ENCODE data around the gene VILL. TPM values are rescaled to one million over a fixed set of nuclear protein-coding genes. Genes with fewer than 3 reads are reported as not detected.
A peak's percentile ranks its signal among the peaks of the same experiment; 100 is the strongest.

The VILL gene
- total RNA-seq, 2 donors from 2014 or later: 3.6 to 10.4 TPM

DNA sequence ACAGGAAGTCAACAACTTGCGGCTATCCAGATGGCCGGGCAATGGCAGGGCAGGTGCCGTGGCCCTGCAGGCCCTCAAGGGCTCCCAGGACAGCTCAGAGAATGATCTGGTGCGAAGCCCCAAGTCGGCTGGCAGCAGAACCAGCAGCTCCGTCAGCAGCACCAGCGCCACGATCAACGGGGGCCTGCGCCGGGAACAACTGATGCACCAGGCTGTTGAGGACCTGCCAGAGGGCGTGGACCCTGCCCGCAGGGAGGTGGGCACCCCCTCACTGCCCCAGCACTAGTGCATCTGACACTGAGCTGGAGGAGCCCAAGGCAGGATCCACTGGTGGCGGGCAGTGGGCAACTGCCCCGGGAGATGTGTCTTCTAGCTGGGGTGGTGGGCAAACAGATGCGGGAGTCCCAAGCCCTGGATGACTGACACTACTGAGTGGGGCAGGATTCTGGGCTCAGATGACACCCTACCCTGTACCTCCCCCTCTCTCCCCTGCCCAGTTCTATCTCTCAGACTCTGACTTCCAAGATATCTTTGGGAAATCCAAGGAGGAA, 15.9 kb downstream of the VILL start:
- no peak for DNase-seq
- peaks cover 39% of the 10 kb centered on the region for H3K4me1 ChIP-seq
- H3K9me3 ChIP-seq: no peaks in the 10 kb centered on the region
- no peak for ATAC-seq
- intact Hi-C loops (cut with DNase I): no loop called here
- TF ChIP-seq POLR2A (IDR thresholded peaks at IDR 0.05) (no peak), CTCF (IDR thresholded peaks at IDR 0.05) (no peak)
- no peaks in the 10 kb centered on the region for H3K27me3 ChIP-seq
- H3K27ac ChIP-seq: peak overlapping the region in 3 of 4 donors; percentile 64 to 86 (median 77)
- 88 to 100% methylated on average over 1 to 14 of the region's 16 CpGs for WGBS, 2 donors
- no peak overlapping the region for H3K4me3 ChIP-seq
- no peaks in the 10 kb centered on the region for H3K36me3 ChIP-seq (replicated peaks in 1 of 2; ENCODE audit: insufficient read depth in 1 of 2, low read depth in 2 of 2)

GRCh38 chr3:38007754-38008090, 17.1 kb downstream of the VILL start:
- DNase-seq: no peak
- H3K36me3 ChIP-seq (replicated peaks in 1 of 2; ENCODE audit: insufficient read depth in 1 of 2, low read depth in 2 of 2): no peaks in the 10 kb centered on the region
- H3K4me1 ChIP-seq: peaks cover 35% of the 10 kb centered on the region
- H3K27ac ChIP-seq: no peak overlapping the region
- no peaks in the 10 kb centered on the region for H3K9me3 ChIP-seq
- WGBS, 2 donors: 92 to 100% methylated on average over 4 of the region's 7 CpGs
- TF ChIP-seq CTCF (IDR thresholded peaks at IDR 0.05) (no peak), POLR2A (IDR thresholded peaks at IDR 0.05) (no peak)
- H3K4me3 ChIP-seq: no peak overlapping the region
- intact Hi-C loops (cut with DNase I): no loop called here
- ATAC-seq: no peak
- H3K27me3 ChIP-seq: no peaks in the 10 kb centered on the region

GRCh38 chr3:38008191-38008701, 17.7 kb downstream of the VILL start:
- Histone ChIP-seq H3K9me3 (no peaks in the 10 kb centered on the region), H3K27me3 (no peaks in the 10 kb centered on the region), H3K36me3 (replicated peaks in 1 of 2; ENCODE audit: insufficient read depth in 1 of 2, low read depth in 2 of 2) (no peaks in the 10 kb centered on the region), H3K4me3 (no peak overlapping the region), H3K4me1 (peaks cover 29% of the 10 kb centered on the region), H3K27ac (no peak overlapping the region)
- no peak for TF ChIP-seq CTCF (IDR thresholded peaks at IDR 0.05)
- no peak for TF ChIP-seq POLR2A (IDR thresholded peaks at IDR 0.05)
- WGBS, 2 donors: 93 to 94% methylated on average over 5 to 19 of the region's 19 CpGs
- no peak for DNase-seq
- no peak for ATAC-seq
- intact Hi-C loops (cut with DNase I): no loop called here

DNA sequence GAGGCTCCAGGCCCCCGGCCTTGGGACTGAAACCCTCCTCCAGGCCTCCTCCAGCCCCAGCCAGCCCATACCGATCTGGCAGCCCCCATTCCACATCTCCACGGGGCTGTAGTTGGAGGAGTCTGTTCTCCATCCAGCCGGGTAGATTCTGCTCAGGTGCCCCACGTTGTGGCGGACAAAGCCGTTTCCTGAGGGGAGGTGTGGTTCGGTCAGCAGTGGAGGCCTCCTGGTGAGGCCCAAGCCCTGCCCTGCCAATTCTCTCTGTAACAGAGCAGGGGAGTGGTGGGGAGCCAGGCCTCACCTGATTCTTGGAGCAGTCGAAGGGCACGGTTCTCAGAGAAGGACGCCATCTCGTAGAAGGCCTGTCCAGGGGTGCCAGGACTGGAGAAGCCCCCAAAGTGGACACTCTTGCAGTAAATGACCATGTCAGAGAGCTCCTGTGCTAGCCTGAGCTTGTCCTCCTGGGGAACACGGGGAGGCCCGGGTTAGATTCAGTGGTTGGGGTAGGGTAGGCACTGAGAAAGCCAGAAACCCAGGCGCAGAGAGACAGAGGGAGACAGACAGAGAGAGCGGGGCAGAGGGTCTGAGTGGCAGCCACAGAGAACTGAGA, 18.5 kb downstream of the VILL start:
- ATAC-seq: no peak
- intact Hi-C loops (cut with DNase I): no loop called here
- H3K36me3 ChIP-seq (replicated peaks in 1 of 2; ENCODE audit: insufficient read depth in 1 of 2, low read depth in 2 of 2): no peaks in the 10 kb centered on the region
- 87 to 88% methylated on average over 12 to 15 of the region's 16 CpGs for WGBS, 2 donors
- H3K4me3 ChIP-seq: no peak overlapping the region
- no peak overlapping the region for H3K27ac ChIP-seq
- no peaks in the 10 kb centered on the region for H3K27me3 ChIP-seq
- TF ChIP-seq CTCF (IDR thresholded peaks at IDR 0.05): no peak
- TF ChIP-seq POLR2A (IDR thresholded peaks at IDR 0.05): no peak
- peaks cover 21% of the 10 kb centered on the region for H3K4me1 ChIP-seq
- DNase-seq: no peak
- H3K9me3 ChIP-seq: no peaks in the 10 kb centered on the region

Data from body of pancreas (tissue), 4 donors.